GM13977 (cell line): ENCODE data around the gene VEGFB.

Experiments used
- DNase-seq: peaks from one replicate; pipeline ENCODE4 v3.0.0; 2012; ENCODE audit warnings: low spot score
- CTCF ChIP-seq: IDR thresholded peaks from 2 replicates; pipeline ENCODE4 v1.5.1; 2012; ENCODE audit warnings: mild to moderate bottlenecking, control low read depth; ENCODE audit not compliant: insufficient read depth; ENCODE audit errors: extremely low read depth, missing control alignments
- in situ Hi-C: fragments of 300-500 bp; cut with MboI; formaldehyde crosslinking; loops from one replicate; pipeline ENCODE4 v1.12.0; 2022; ENCODE audit warnings: low sequenced_read_pairs, low pct_unique_long_range_greater_than_20kb, mixed read lengths, inconsistent platforms; ENCODE audit not compliant: unreplicated experiment

VEGFB gene

GRCh38 chr11:64233913-64234586 lies at the start of gene VEGFB:
Gene VEGFB, plus strand, starts transcription at chr11:64234584. Its CDS starts 250 bp downstream, at chr11:64234834.
- TF ChIP-seq CTCF = no peak
- in situ Hi-C loops = no loop called here
- peak; percentile 90 for DNase-seq

- in situ Hi-C loops = no loop called here
- DNase-seq = peak; percentile 63
- TF ChIP-seq CTCF = no peak
Observed at GRCh38 chr11:64185175-64185692, 49.1 kb upstream of the VEGFB start.

- in situ Hi-C loops = no loop called here
- peak; percentile 99 for DNase-seq
- peak; percentile 43 for TF ChIP-seq CTCF
Observed at GRCh38 chr11:64185693-64186491, 48.5 kb upstream of the VEGFB start, which contains the start of gene STIP1. Gene STIP1, plus strand, starts transcription at chr11:64186171. Its CDS starts 91 bp downstream, at chr11:64186262.

GRCh38 chr11:64186492-64187165 lies 47.8 kb upstream of the VEGFB start:
- TF ChIP-seq CTCF = no peak
- DNase-seq = no peak

GRCh38 chr11:64192434-64192833 lies 42.0 kb upstream of the VEGFB start:
- DNase-seq = no peak
- TF ChIP-seq CTCF = no peak
- in situ Hi-C loops = no loop called here

More at GRCh38 chr11:64186492-64187165, 47.8 kb upstream of the VEGFB start:
- in situ Hi-C loops = no loop called here

- DNase-seq = no peak
- in situ Hi-C loops = no loop called here
- TF ChIP-seq CTCF = no peak
Observed at GRCh38 chr11:64196626-64197025, 37.8 kb upstream of the VEGFB start.
